GM12873 (cell line): ENCODE measurements around the gene LRRK2.
A peak's percentile ranks its signal among the peaks of the same experiment; 100 is the strongest.

Source experiments
- TF ChIP-seq, protein P1 (sequence below): IDR thresholded peaks from 2 replicates; pipeline ENCODE4 v1.5.1; 2012; ENCODE audit warnings: low read depth, mild to moderate bottlenecking, moderate library complexity, low read length, control low read depth; ENCODE audit not compliant: insufficient read depth; ENCODE audit errors: missing control alignments

Gene LRRK2

DNA sequence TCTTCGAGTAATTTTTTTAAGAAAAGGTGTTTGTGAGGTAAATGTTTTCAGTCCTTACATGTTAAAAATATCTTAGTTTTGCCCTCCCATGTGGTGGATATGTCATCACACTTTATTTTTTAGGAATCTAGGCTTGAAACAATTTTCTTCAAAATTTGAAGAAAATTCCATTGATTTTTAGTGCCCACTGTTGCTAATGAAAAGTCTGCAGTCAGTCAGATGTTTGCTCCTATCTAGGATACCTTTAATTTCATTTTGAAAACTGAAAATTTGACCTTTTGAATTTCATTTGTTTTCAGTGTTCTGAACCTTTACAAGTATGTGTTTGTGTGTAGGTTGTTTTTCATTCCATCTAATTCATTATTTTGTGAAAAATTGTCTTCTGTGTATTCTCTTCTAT, 105.4 kb downstream of the LRRK2 start:
- TF ChIP-seq, protein P1, sequence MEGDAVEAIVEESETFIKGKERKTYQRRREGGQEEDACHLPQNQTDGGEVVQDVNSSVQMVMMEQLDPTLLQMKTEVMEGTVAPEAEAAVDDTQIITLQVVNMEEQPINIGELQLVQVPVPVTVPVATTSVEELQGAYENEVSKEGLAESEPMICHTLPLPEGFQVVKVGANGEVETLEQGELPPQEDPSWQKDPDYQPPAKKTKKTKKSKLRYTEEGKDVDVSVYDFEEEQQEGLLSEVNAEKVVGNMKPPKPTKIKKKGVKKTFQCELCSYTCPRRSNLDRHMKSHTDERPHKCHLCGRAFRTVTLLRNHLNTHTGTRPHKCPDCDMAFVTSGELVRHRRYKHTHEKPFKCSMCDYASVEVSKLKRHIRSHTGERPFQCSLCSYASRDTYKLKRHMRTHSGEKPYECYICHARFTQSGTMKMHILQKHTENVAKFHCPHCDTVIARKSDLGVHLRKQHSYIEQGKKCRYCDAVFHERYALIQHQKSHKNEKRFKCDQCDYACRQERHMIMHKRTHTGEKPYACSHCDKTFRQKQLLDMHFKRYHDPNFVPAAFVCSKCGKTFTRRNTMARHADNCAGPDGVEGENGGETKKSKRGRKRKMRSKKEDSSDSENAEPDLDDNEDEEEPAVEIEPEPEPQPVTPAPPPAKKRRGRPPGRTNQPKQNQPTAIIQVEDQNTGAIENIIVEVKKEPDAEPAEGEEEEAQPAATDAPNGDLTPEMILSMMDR = no peak

- TF ChIP-seq, protein P1 = no peak
These were observed 107.1 kb downstream of the LRRK2 start for GRCh38 chr12:40331886-40332285.

- TF ChIP-seq, protein P1 = no peak
These were observed 111.2 kb downstream of the LRRK2 start for GRCh38 chr12:40335991-40336390.

GRCh38 chr12:40336573-40337199, 111.9 kb downstream of the LRRK2 start:
- TF ChIP-seq, protein P1 = peak; percentile 58

GRCh38 chr12:40338071-40338470, 113.3 kb downstream of the LRRK2 start:
- TF ChIP-seq, protein P1 = no peak

DNA sequence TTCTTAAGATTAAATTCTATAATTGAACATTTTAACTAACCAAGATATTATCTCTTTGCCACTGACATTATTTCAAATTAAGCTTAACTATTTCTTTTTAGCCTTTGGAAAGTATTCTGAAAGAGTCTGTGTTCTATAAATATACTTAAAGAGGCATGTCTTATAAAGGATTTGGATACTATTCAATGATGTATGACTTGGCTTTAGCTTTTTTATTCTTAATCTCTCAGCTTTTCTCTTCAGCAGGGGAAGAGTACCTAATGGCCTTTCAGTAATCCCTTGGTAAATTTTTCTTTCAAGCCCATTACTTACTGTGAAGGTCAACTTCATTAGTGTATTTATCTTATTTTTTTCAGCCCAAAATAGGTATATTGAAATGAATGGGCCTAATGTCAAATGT, 113.8 kb downstream of the LRRK2 start:
- TF ChIP-seq, protein P1 = no peak

DNA sequence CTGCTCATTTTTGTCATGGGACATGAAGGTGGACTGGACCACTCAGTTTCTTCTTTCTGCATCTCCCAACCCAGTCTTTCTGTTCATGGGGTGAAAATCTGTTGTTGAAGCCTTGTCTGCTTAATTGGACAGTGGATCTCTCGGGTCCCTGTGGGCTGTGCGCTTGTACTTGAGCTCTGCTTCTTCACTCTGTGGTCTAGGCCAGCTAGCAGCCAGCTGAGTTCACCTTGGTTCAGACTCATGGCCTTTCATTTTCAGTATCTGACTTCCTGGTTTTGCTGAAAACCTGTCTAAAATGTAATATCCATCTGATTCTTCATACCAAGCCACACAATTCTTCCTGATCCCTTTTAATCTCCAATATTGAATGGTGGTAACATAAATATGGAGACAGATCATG, 117.2 kb downstream of the LRRK2 start:
- TF ChIP-seq, protein P1 = no peak
